ENCODE data around the gene ZNF765. TPM values are rescaled to one million over a fixed set of nuclear protein-coding genes. Genes with fewer than 3 reads are reported as not detected.

ZNF765 gene
- total RNA-seq, 1 donor from 2014 or later = 12.2 TPM

Small RNA genes lying within 50 kb of the gene (small RNA-seq; reads per million reads assigned to genes)
- gene RPL39P36 (ENCODE audit: low replicate concordance) = not detected

Other genes starting within 250 kb of the ZNF765 start
- 10.9 TPM for gene ZNF347, start 236.1 kb upstream of the ZNF765 start, total RNA-seq
- 3.1 TPM for gene ZNF665, start 201.8 kb upstream of the ZNF765 start, total RNA-seq
- 27.5 TPM for gene ZNF677, start 140.3 kb upstream of the ZNF765 start, total RNA-seq
- gene VN1R2, start 136.9 kb upstream of the ZNF765 start, total RNA-seq = not detected
- gene VN1R4, start 127.4 kb upstream of the ZNF765 start, total RNA-seq = not detected
- gene ZNF845, start 61.4 kb upstream of the ZNF765 start, total RNA-seq = 8.2 TPM
- 13.5 TPM for gene ZNF525, start 29.4 kb upstream of the ZNF765 start, total RNA-seq
- 8.2 TPM for gene ZNF761, start 36.8 kb downstream of the ZNF765 start, total RNA-seq
- gene ZNF813, start 72.6 kb downstream of the ZNF765 start, total RNA-seq = 4.4 TPM
- gene ZNF331, start 143.0 kb downstream of the ZNF765 start, total RNA-seq = 22.6 TPM
- gene DPRX, start 236.8 kb downstream of the ZNF765 start, total RNA-seq = not detected